HepG2 (cell line): Measurements from ENCODE around the gene KLF13.

Experiments
- CBX1 ChIP-seq: IDR thresholded peaks from one replicate; pipeline ENCODE4 v1.6.1; 2016; ENCODE audit warnings: antibody characterized with exemption, low read depth
- CEBPB ChIP-seq: IDR thresholded peaks from 2 replicates; pipeline ENCODE4 v1.6.1; 2011; ENCODE audit warnings: low read depth, low read length, improper control_type of control experiment, borderline replicate concordance
- CTCF ChIP-seq: sonication (generic); formaldehyde crosslinking; IDR thresholded peaks from 2 replicates; pipeline ENCODE4 v1.5.0; 2020; ENCODE audit warnings: mild to moderate bottlenecking, missing genetic modification reagents, moderate library complexity
- ELF1 ChIP-seq: sonication (generic); formaldehyde crosslinking; IDR thresholded peaks from 2 replicates; pipeline ENCODE4 v1.4.0; 2020; ENCODE audit warnings: missing genetic modification reagents
- MYNN ChIP-seq: sonication (generic); formaldehyde crosslinking; IDR thresholded peaks from 2 replicates; pipeline ENCODE4 v1.4.0; 2020; ENCODE audit warnings: mild to moderate bottlenecking, low read depth, missing genetic modification reagents
- RAD21 ChIP-seq: fragments of 450-650 bp; formaldehyde crosslinking; IDR thresholded peaks from 2 replicates; pipeline ENCODE4 v1.5.0; 2020; ENCODE audit warnings: mild to moderate bottlenecking
- RBM39 ChIP-seq: fragments of 200-400 bp; formaldehyde crosslinking; IDR thresholded peaks from one replicate; pipeline ENCODE4 v1.6.1; 2018; ENCODE audit warnings: antibody characterized with exemption, mild to moderate bottlenecking, low read depth, low read length; ENCODE audit not compliant: poor library complexity, severe bottlenecking
- U2AF1 ChIP-seq: fragments of 200-400 bp; formaldehyde crosslinking; optimal IDR thresholded peaks from 2 replicates; pipeline ENCODE3; 2017; ENCODE audit warnings: mild to moderate bottlenecking, low read depth, low read length
- ZBTB21 ChIP-seq: sonication (generic); formaldehyde crosslinking; IDR thresholded peaks from 2 replicates; pipeline ENCODE4 v1.4.0; 2020; ENCODE audit warnings: missing genetic modification reagents
- ZNF431 ChIP-seq: sonication (generic); formaldehyde crosslinking; IDR thresholded peaks from 2 replicates; pipeline ENCODE4 v1.9.0; 2022; ENCODE audit warnings: missing genetic modification reagents, low read depth, mild to moderate bottlenecking, borderline replicate concordance
- ZNF484 ChIP-seq: sonication (generic); formaldehyde crosslinking; IDR thresholded peaks from 2 replicates; pipeline ENCODE4 v1.5.1; 2020; ENCODE audit warnings: mild to moderate bottlenecking, low read depth, missing genetic modification reagents, borderline replicate concordance

- no peak for TF ChIP-seq ZNF484 (CRISPR knock-in tag)
- no peak for TF ChIP-seq RBM39
- TF ChIP-seq U2AF1: no peak
- no peak for TF ChIP-seq CEBPB
- no peak for TF ChIP-seq ZBTB21
- TF ChIP-seq MYNN (CRISPR knock-in tag): no peak
- no peak for TF ChIP-seq ZNF431 (CRISPR knock-in tag)
- no peak for TF ChIP-seq ELF1 (CRISPR knock-in tag)
- no peak for TF ChIP-seq CBX1
- no peak for TF ChIP-seq CTCF (CRISPR knock-in tag)
- TF ChIP-seq RAD21 (CRISPR knock-in tag): no peak
Observed at GRCh38 chr15:31367730-31368344, 41.2 kb downstream of the KLF13 start.
